HEK293 (cell line): ENCODE data around the gene ATPAF2.

Experiments used
- CTCF ChIA-PET: fragments of 350-600 bp; formaldehyde crosslinking; extraction: SDS; loops from one replicate; lab custom pipeline; 2021; ENCODE audit warnings: antibody characterized with exemption; lab: Yijun Ruan, JAX
- POLR2A ChIA-PET: fragments of 300-600 bp; formaldehyde crosslinking; extraction: SDS; loops from one replicate; lab custom pipeline; 2020; ENCODE audit warnings: antibody characterized with exemption, inconsistent platforms; lab: Yijun Ruan, JAX
- H3K27ac ChIP-seq: fragments of 200-500 bp; sonication (Bioruptor generic); 2 replicates; pipeline ENCODE4 v1.5.1; 2014; ENCODE audit warnings: low read depth, low read length, control low read depth, inconsistent platforms; ENCODE audit errors: extremely low read depth
- H3K36me3 ChIP-seq, 2 experiments: fragments of 200-500 bp in 1 of 2; sonication (Bioruptor generic) in 1 of 2; 1 replicate in 1 of 2; 2 replicates in 1 of 2; pipeline ENCODE4 v1.5.1; 2014 to 2017; ENCODE audit warnings: inconsistent platforms in 2 of 2, low read length in 2 of 2; ENCODE audit not compliant: control insufficient read depth in 2 of 2, insufficient read depth in 1 of 2
- H3K4me1 ChIP-seq: fragments of 200-500 bp; sonication (Bioruptor generic); 2 replicates; pipeline ENCODE4 v1.5.1; 2014; ENCODE audit warnings: mild to moderate bottlenecking, low read length, inconsistent platforms; ENCODE audit not compliant: control insufficient read depth, insufficient read depth
- H3K4me3 ChIP-seq: 2 replicates; pipeline ENCODE4 v1.5.1; 2011; ENCODE audit warnings: low read depth, mild to moderate bottlenecking, control low read depth, low read length, moderate library complexity
- H3K9me3 ChIP-seq: fragments of 200-500 bp; sonication (Bioruptor generic); 2 replicates; pipeline ENCODE4 v1.5.1; 2014; ENCODE audit warnings: low read depth, low read length, inconsistent platforms; ENCODE audit not compliant: control insufficient read depth, insufficient read depth
- BCL11B ChIP-seq: fragments of 450-650 bp; formaldehyde crosslinking; IDR thresholded peaks from 2 replicates; pipeline ENCODE4 v1.5.1; 2016; ENCODE audit warnings: low read depth, missing biosample characterization, missing genetic modification characterization
- KLF16 ChIP-seq: fragments of 450-650 bp; formaldehyde crosslinking; IDR thresholded peaks from 2 replicates; pipeline ENCODE4 v1.5.1; 2017; ENCODE audit warnings: missing biosample characterization, missing genetic modification characterization
- MEIS1 ChIP-seq: sonication (generic); formaldehyde crosslinking; IDR thresholded peaks from 2 replicates; pipeline ENCODE4 v1.8.1; 2022; ENCODE audit warnings: missing genetic modification reagents, mild to moderate bottlenecking, borderline replicate concordance
- MZF1 ChIP-seq: fragments of 450-650 bp; formaldehyde crosslinking; IDR thresholded peaks from 2 replicates; pipeline ENCODE4 v1.5.1; 2017; ENCODE audit warnings: missing biosample characterization, missing genetic modification characterization, borderline replicate concordance
- RBAK ChIP-seq: fragments of 450-650 bp; formaldehyde crosslinking; IDR thresholded peaks from 2 replicates; pipeline ENCODE4 v1.5.1; 2016; ENCODE audit warnings: missing biosample characterization, missing genetic modification characterization
- SCRT2 ChIP-seq: fragments of 450-650 bp; formaldehyde crosslinking; IDR thresholded peaks from 2 replicates; pipeline ENCODE4 v1.5.1; 2016; ENCODE audit warnings: missing biosample characterization, missing genetic modification characterization
- ZBTB17 ChIP-seq: fragments of 450-650 bp; formaldehyde crosslinking; IDR thresholded peaks from 2 replicates; pipeline ENCODE4 v1.5.1; 2016; ENCODE audit warnings: missing biosample characterization, missing genetic modification characterization
- ZBTB6 ChIP-seq: fragments of 450-650 bp; formaldehyde crosslinking; IDR thresholded peaks from 2 replicates; pipeline ENCODE4 v1.5.1; 2017; ENCODE audit warnings: missing biosample characterization, missing genetic modification characterization
- ZFP69B ChIP-seq: fragments of 450-650 bp; formaldehyde crosslinking; IDR thresholded peaks from 2 replicates; pipeline ENCODE4 v1.5.1; 2016; ENCODE audit warnings: missing biosample characterization, missing genetic modification characterization
- ZNF132 ChIP-seq: fragments of 450-650 bp; formaldehyde crosslinking; IDR thresholded peaks from 2 replicates; pipeline ENCODE4 v1.5.1; 2017; ENCODE audit warnings: missing biosample characterization, missing genetic modification characterization, borderline replicate concordance
- ZNF140 ChIP-seq: fragments of 450-650 bp; formaldehyde crosslinking; IDR thresholded peaks from 2 replicates; pipeline ENCODE4 v1.5.1; 2016; ENCODE audit warnings: missing biosample characterization, missing genetic modification characterization
- ZNF157 ChIP-seq: fragments of 450-650 bp; formaldehyde crosslinking; IDR thresholded peaks from 2 replicates; pipeline ENCODE4 v1.5.1; 2016; ENCODE audit warnings: missing biosample characterization, missing genetic modification characterization
- ZNF2 ChIP-seq: fragments of 450-650 bp; formaldehyde crosslinking; IDR thresholded peaks from 2 replicates; pipeline ENCODE4 v1.5.1; 2016; ENCODE audit warnings: missing biosample characterization, missing genetic modification characterization
- ZNF202 ChIP-seq: fragments of 450-650 bp; formaldehyde crosslinking; IDR thresholded peaks from 2 replicates; pipeline ENCODE4 v1.5.1; 2016; ENCODE audit warnings: missing biosample characterization, missing genetic modification characterization, borderline replicate concordance
- ZNF274 ChIP-seq, 2 experiments: fragments of 200-500 bp in 1 of 2; fragments of 450-650 bp in 1 of 2; sonication (Bioruptor generic) in 1 of 2; formaldehyde crosslinking in 1 of 2; IDR thresholded peaks; 2 replicates each; pipeline versions ENCODE4 v1.5.1 to v1.6.1; 2014 to 2016; ENCODE audit warnings: borderline replicate concordance in 1 of 2, inconsistent platforms in 1 of 2, low read length in 1 of 2, missing biosample characterization in 1 of 2, missing genetic modification characterization in 1 of 2
- ZNF350 ChIP-seq: fragments of 450-650 bp; formaldehyde crosslinking; IDR thresholded peaks from 2 replicates; pipeline ENCODE4 v1.5.0; 2017; ENCODE audit warnings: missing biosample characterization, mild to moderate bottlenecking, missing genetic modification characterization
- ZNF843 ChIP-seq: fragments of 450-650 bp; formaldehyde crosslinking; IDR thresholded peaks from 2 replicates; pipeline ENCODE4 v1.5.1; 2016; ENCODE audit warnings: missing biosample characterization, missing genetic modification characterization
- ZSCAN23 ChIP-seq: fragments of 450-650 bp; formaldehyde crosslinking; IDR thresholded peaks from 2 replicates; pipeline ENCODE4 v1.5.1; 2016; ENCODE audit warnings: missing biosample characterization, missing genetic modification characterization
- TF ChIP-seq, protein P1 (sequence below): fragments of 450-650 bp; formaldehyde crosslinking; IDR thresholded peaks from 2 replicates; pipeline ENCODE4 v1.5.1; 2017; ENCODE audit warnings: missing biosample characterization, missing genetic modification characterization
- TF ChIP-seq, protein P2 (sequence below): fragments of 450-650 bp; formaldehyde crosslinking; IDR thresholded peaks from 2 replicates; pipeline ENCODE4 v1.5.1; 2016; ENCODE audit warnings: missing biosample characterization, missing genetic modification characterization
- TF ChIP-seq, protein P3 (sequence below): fragments of 450-650 bp; formaldehyde crosslinking; IDR thresholded peaks from 2 replicates; pipeline ENCODE4 v1.5.1; 2016; ENCODE audit warnings: missing biosample characterization, missing genetic modification characterization, borderline replicate concordance

ATPAF2 gene

GRCh38 chr17:18018411-18018921 lies 20.5 kb downstream of the ATPAF2 start:
- CTCF ChIA-PET: interaction anchor here (1.1 kb wide), 1 partner anchor 8 kb away, joined by 5 read pairs; no protein-coding TSS in a partner anchor

DNA sequence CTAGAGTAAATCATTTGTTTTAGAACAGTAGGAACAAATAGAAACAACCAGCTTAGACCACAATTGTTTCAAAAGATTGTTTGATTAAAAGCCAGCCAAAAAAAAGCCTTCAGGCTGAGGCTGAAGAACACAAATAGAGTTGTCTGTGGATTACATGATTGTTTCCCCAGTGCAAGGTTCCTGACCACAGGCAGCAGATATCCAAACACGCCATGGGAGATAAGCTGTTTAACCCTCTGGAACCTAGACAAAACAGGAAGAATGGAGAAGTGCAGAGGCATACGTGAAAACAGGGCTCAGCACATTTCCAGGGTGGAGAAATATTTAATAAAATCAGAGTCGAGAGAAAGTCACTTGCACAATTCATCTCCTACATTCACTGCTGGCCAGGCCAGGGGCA lies 21.0 kb downstream of the ATPAF2 start:
- H3K36me3 ChIP-seq: peaks cover 4 to 32% of the 10 kb centered on the region in 2 experiments; a peak in 2 of 3 replicates
- POLR2A ChIA-PET: no interaction called here
- CTCF ChIA-PET: interaction anchor here (0.6 to 1.1 kb wide), 2 partner anchors 9 to 47 kb away, joined by 3 to 5 read pairs; no protein-coding TSS in a partner anchor
- H3K4me1 ChIP-seq: no peaks in the 10 kb centered on the region
- no peak overlapping the region for H3K27ac ChIP-seq
- H3K4me3 ChIP-seq: no peak overlapping the region
- TF ChIP-seq ZFP69B (tag by site-specific recombination) (no peak), ZNF2 (tag by site-specific recombination) (no peak), ZNF274 (IDR thresholded peaks at IDR 0.05; ENCODE audit: low read length) (no peak), ZNF274 (tag by site-specific recombination; IDR thresholded peaks at IDR 0.05; ENCODE audit: borderline replicate concordance) (no peak), KLF16 (no peak), ZNF140 (tag by site-specific recombination) (no peak), BCL11B (tag by site-specific recombination) (no peak), MZF1 (tag by site-specific recombination) (no peak), ZNF157 (tag by site-specific recombination) (no peak), RBAK (tag by site-specific recombination) (no peak), ZBTB6 (no peak), ZSCAN23 (no peak), ZNF202 (tag by site-specific recombination) (no peak), MEIS1 (CRISPR knock-in tag) (no peak), ZNF843 (tag by site-specific recombination) (no peak), ZNF350 (tag by site-specific recombination) (no peak), ZBTB17 (tag by site-specific recombination) (no peak)
- TF ChIP-seq, protein P1, sequence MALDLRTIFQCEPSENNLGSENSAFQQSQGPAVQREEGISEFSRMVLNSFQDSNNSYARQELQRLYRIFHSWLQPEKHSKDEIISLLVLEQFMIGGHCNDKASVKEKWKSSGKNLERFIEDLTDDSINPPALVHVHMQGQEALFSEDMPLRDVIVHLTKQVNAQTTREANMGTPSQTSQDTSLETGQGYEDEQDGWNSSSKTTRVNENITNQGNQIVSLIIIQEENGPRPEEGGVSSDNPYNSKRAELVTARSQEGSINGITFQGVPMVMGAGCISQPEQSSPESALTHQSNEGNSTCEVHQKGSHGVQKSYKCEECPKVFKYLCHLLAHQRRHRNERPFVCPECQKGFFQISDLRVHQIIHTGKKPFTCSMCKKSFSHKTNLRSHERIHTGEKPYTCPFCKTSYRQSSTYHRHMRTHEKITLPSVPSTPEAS (tag by site-specific recombination): no peak
- TF ChIP-seq, protein P2, sequence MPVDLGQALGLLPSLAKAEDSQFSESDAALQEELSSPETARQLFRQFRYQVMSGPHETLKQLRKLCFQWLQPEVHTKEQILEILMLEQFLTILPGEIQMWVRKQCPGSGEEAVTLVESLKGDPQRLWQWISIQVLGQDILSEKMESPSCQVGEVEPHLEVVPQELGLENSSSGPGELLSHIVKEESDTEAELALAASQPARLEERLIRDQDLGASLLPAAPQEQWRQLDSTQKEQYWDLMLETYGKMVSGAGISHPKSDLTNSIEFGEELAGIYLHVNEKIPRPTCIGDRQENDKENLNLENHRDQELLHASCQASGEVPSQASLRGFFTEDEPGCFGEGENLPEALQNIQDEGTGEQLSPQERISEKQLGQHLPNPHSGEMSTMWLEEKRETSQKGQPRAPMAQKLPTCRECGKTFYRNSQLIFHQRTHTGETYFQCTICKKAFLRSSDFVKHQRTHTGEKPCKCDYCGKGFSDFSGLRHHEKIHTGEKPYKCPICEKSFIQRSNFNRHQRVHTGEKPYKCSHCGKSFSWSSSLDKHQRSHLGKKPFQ (tag by site-specific recombination): no peak
- TF ChIP-seq, protein P3, sequence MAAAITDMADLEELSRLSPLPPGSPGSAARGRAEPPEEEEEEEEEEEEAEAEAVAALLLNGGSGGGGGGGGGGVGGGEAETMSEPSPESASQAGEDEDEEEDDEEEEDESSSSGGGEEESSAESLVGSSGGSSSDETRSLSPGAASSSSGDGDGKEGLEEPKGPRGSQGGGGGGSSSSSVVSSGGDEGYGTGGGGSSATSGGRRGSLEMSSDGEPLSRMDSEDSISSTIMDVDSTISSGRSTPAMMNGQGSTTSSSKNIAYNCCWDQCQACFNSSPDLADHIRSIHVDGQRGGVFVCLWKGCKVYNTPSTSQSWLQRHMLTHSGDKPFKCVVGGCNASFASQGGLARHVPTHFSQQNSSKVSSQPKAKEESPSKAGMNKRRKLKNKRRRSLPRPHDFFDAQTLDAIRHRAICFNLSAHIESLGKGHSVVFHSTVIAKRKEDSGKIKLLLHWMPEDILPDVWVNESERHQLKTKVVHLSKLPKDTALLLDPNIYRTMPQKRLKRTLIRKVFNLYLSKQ (tag by site-specific recombination): no peak
- no peaks in the 10 kb centered on the region for H3K9me3 ChIP-seq

More at GRCh38 chr17:18018411-18018921, 20.5 kb downstream of the ATPAF2 start:
- Histone ChIP-seq H3K4me1 (no peaks in the 10 kb centered on the region), H3K36me3 (peaks cover 4 to 33% of the 10 kb centered on the region in 2 experiments; a peak in 2 of 3 replicates), H3K4me3 (no peak overlapping the region), H3K9me3 (no peaks in the 10 kb centered on the region), H3K27ac (no peak overlapping the region)
- POLR2A ChIA-PET: no interaction called here
- TF ChIP-seq SCRT2 (tag by site-specific recombination) (peak; percentile 57), ZNF132 (tag by site-specific recombination) (no peak)
